NCI-H748 treated with DMSO at 0.1 percent for 48 hours (cell line): ENCODE results near the gene CLHC1.
A peak's percentile ranks its signal among the peaks of the same experiment; 100 is the strongest.

Experiments
- DNase-seq: peaks from one replicate; lab custom pipeline; 2025; lab: John Stamatoyannopoulos, UW

The CLHC1 gene

GRCh38 chr2:55169359-55169758 is 62.7 kb downstream of the CLHC1 start:
- DNase-seq: no peak

DNA sequence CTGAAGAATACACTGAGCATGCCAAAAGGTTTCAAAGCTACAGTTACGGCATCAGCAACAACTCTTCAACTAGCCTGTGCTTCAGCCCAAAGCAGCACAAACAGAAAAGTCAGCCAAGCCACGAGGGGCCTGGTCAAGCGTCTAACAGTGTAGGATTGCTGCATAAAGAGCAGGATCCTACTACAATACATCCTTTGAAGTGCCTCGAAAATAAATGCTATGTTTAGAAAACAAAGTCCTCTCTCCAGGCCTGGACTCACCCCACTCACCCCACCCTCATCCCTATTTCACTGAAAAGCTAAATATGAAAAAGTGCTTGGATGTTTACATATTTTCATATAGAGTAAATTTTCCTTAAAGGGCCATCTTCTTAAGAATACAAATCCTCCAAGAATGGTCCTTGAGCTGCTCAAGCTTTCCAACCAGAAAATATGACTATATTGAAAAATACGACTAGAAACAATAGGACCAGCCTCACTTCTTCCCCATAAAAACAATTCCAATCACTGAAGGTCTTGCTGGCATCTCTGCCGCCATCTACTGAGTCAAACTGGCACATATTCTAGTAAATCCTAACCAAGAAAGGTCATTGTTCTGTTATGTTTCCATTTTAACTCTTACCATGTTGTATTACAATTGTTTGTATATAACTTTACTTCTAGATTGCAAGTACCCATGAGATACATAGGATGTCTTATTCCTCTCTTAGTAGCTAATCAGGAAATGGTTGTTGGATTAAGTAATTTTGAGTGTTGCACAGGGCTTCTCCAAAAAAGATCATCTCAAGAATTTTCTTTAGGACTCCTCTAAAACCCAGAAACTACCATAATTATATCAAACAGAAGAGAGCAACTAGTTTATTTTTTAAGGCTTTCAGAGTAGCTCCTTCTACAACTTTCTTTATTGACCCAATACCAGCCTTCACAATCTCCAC is 63.6 kb downstream of the CLHC1 start:
- peak; percentile 42 for DNase-seq

DNA sequence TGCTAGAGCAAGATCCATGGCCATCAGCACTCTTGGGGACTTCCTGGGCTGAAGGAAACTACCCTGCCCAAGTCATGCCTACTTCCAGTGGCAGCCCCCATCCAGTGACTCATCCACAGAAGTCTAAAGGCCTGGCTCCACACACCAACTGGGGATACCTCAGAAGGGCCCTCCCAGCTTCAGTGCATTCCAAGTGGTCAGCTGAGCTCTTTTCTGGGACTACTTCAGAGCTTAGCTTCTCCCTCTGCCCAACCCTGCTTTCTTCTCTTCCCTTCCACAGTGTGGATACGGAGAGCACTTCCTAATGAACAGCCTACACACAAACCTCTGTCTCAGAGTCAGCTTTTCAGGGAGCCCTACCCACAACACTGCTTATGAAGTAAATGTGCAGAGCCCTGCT is 66.5 kb downstream of the CLHC1 start:
- no peak for DNase-seq

DNA sequence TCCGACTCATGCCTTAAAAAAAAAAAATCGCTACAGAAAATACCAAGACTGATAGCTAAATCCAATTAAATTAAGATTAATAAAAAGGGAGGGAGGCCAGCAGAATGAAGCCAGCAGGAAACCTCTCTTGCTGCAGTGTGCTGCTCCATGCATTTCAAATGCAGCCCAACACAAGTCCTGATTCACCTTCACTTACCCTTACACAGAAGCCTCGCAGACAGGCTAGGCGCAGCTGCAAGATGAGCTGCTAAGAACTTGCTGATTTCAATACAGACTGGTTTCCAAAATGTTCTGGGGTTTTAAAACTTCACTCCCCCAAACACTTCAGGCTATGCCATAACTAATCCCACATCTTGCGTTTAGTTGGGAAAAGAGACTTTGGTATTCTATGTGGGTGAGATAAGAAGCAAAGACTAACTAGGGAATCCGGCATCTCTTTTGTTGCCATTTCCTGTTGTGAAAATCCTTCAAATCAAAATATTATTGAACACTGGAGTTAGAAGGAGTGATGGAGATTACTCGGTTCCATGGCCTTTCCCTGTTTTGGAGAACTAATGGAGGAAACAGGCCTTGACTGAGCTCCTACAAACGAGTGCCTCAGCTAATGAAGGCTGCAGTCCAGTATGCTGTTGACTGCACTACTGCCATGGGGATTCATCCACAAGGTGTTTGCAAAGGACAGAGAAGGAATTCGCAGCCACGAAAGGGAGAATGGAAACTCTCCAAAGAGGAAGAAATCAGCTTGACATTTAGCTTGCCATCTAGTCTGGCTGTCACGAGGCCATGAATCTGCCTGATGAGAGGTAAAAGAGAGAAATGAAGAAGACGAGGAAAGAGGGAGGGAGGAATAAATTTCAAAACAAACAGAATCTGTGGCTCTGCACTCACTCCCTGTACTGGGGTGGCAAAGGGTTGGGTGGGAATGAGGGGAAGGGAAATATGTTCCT is 67.3 kb downstream of the CLHC1 start:
- DNase-seq: no peak

GRCh38 chr2:55163941-55164390 is 68.1 kb downstream of the CLHC1 start:
- no peak for DNase-seq

DNA sequence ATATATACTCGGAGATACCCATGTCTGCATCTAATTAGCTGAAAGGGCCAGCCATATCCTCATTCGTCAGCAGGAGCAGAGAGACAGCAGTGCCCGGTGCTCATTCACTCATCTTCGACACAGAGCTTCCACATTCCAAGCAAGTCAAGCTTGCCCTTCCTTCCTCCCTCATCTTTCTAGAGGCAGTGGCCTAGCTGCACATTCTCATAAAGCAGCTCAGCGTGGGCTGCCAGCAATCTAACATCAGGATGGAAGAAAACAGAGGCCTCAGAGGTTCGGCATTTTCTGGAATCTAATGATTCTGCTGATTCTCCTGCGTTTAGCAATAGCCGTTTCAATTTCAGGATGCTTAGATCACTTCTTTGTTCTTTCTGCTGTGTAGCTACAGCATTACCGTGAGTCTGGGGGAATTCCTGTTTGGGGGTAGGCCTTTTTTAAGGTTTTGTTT is 68.8 kb downstream of the CLHC1 start:
- DNase-seq: no peak

- DNase-seq: no peak
Measured at GRCh38 chr2:55162284-55163006, 69.6 kb downstream of the CLHC1 start.

DNA sequence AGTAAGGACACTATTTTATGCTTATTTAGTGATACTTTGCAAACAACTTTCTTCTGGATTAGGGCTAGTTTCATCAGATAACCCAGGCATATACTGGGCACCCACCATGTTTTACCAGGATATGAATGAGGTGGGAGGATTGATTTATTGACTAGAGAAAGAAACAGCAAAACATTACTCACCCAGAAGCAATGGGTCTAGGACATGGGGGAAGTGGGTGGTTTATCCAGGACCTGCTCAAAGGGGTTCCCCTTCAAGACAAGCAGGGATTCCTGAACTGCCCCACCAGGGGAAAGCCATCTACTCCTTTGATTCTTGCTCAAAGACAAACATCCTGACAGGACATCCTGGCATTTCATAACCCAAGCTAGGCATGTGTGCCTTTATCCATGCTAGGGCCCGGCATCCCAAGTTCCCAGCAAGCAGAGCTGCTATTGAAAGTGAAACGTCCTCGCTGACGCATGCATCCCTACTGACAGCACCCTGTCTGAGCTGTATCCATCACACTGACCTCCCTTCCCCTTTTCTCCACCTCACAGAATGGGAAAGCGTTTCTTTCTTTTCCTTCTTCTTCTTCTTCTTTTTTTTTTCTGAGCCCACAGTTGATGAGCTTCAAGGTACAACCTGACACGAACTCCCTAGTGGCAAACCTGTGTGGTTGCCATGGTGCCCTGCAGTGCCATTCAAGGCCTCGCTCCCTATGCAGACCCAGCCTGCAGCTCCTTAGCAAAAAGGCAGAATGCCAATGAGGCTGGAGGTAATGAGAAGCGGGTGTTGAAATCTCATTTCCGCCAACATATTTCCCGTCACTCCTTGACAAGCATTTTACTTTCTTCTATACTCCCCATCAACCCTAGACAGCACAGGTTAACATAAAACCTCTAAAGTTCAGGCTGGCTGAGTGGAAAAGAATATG is 70.5 kb downstream of the CLHC1 start:
- DNase-seq: no peak

- DNase-seq: no peak
Measured at GRCh38 chr2:55160422-55160821, 71.7 kb downstream of the CLHC1 start.

DNA sequence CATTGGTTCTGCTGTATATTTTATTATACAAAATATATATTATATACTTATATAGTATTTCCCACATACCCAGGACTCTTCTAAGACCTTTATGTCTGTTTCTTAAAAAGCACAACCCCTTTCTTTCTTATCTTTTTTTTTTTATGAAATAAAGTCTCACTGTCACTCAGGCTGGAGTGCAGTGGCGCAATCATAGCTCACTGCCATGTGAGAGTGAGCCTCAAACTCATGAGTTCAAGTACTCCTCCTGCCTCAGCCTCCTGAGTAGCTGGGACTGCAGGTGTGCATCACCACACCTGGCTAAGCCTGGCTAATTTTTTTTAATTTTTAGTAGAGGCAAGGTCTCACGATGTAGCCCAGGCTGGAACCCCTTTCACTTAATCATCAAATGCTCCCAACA is 72.3 kb downstream of the CLHC1 start:
- DNase-seq: no peak

DNA sequence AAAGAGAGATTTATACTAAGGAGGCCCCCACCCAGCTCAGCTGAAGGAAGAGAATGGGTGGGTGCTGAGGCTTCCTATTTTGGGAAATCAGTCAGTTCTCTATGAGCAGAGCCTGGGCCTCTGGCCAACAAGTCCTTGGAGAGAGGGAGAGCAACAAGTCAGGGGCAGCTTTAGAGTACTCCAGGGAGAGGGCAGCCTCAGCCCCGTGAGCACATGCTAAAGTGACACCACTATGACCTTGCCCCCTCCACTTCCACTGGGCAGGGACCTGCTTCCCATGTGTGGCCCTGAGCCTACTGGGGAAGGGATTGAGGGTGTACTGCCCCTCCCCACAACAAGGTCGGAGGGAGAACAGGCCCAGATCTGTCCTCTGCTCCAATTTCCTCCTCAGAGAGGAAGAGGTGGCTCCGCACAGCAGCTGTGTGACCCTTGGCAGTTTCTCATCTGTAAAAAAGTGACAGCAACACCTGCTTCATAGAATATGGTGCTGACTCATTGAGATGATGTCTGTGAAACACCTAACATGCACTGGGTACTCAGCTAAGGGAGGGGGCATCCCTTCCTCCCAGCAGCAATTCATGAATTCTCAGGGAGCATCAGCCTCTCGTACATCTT is 72.9 kb downstream of the CLHC1 start:
- DNase-seq: no peak

- no peak for DNase-seq
Measured at GRCh38 chr2:55158111-55158814, 73.8 kb downstream of the CLHC1 start.

- no peak for DNase-seq
Measured at GRCh38 chr2:55157474-55157884, 74.6 kb downstream of the CLHC1 start.

DNA sequence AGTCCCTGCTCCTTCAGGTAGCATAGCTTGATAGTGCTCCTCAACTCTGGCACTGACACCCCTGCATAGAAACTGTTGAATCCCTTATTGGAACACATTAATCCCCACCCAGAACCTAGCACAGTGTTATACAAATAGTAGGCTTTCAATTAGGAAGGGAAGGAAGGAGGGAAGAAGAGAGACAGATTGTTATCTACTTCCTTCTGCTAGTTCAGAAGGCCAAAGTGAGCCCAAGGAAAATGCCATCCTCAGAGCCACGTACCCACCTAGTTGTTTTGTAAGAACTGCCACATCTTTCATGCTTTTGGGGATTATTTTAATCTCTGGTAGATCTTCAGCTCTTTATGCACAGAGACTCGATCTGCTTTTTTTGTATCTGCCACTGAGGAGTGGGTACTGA is 75.1 kb downstream of the CLHC1 start:
- no peak for DNase-seq

GRCh38 chr2:55156326-55156725 is 75.8 kb downstream of the CLHC1 start:
- no peak for DNase-seq

- no peak for DNase-seq
Measured at GRCh38 chr2:55155764-55156281, 76.3 kb downstream of the CLHC1 start.

- DNase-seq: no peak
Measured at GRCh38 chr2:55155206-55155605, 76.9 kb downstream of the CLHC1 start.

DNA sequence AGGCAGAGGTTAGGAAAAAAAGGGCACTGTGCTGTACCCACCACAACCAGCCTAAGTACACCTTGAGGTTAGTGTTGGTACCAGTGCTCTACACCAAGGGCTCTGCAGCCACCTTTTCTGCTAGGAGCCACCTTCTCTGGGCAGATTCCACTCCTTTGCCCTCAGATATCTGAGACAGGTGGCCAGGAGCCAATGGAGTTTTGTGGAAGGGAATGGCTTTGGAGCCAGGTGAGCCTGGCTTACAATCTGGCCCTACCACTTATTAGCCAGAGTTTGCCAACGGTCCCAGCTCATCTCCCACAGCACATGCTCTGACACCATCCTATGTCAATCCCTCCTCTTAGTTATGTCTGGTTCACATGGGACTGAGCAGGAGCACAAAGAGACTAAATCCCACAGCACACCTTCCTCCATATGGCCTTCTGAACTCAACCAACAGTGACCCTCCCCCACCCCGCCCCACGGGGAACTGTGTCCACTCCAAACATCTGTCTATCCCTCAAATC is 77.5 kb downstream of the CLHC1 start:
- DNase-seq: no peak

DNA sequence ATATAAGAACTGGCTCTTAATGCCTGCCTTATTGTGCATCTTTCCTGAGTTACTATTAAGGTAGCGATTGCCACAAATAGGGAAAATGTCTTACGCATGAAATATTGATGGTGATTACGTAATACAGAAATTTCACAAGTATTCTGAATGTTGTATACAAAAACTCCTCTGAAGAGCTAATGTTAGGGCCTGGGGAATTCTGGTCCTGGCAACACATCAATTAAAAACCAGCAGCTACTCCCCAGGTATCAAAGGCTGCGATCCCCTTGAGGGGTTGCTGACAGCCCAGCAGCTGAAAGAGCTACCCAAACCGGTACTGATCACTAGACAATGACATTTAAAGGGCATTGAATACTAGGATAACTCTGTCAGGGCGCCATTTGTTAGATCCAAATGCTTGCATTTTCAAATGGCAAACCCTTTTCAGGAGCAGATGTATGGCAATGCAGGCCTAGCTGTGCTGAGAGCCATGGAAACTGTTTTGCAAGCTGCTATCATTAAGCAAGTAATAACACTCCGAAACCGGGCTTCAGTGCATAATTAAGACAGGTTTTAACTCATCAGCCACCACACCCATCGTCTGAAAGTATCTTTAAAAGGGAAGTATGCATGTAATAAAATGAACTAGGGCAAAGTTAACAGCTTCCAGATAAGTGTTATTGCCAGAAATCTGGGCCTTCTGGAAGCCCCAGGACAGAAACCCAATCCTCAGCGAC is 78.4 kb downstream of the CLHC1 start:
- no peak for DNase-seq
